Activated CD4-positive, CD25-positive, alpha-beta regulatory T cell treated with anti-CD3 and anti-CD28 coated beads, Interleukin-2, amount 50 U/mL, for 72 hours (primary cell): Measurements from ENCODE around the gene B4GALNT1.
"Not testable (repeated sequence)": the region's sequence is repeated elsewhere in the genome, so short reads cannot be mapped to it uniquely, and the experiment has no call there.

Source experiments
- DNase-seq: peaks from one replicate; pipeline ENCODE4 v3.0.0; 2021

Gene B4GALNT1

DNA sequence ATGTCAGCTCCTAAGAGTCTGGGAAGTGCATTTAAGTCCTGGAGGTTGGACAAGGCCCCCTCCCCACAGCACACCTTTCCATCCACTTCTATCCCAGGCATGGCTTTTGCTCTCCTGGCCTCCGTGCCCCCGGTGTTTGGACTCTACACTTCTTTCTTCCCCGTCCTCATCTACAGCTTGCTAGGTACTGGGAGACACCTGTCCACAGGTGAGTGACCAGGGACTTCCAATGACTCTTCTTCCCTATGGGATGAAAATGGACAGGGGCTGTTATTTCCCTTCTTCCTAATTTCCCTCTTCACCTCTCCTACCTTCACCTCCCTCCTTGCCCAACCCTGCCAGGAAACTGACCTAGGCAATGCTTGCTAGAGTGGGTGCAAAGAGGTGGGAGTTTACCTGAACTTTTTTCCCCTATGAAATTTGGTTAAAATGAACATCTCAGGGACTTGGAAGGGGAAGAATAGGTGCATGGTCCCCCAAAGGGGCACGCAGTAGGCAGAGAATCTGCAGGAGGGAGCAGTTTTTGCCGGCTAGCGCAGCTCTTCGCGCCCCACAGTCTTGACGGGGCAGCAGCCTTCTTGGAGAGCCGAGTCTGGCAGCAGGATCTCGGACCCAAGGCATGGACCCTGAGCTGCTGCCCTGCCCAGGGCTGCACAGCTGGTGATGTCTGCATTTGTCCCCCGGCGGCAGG, 12.6 kb downstream of the B4GALNT1 start:
- DNase-seq: no peak

GRCh38 chr12:57619434-57620244, 13.4 kb downstream of the B4GALNT1 start:
- no peak for DNase-seq

DNA sequence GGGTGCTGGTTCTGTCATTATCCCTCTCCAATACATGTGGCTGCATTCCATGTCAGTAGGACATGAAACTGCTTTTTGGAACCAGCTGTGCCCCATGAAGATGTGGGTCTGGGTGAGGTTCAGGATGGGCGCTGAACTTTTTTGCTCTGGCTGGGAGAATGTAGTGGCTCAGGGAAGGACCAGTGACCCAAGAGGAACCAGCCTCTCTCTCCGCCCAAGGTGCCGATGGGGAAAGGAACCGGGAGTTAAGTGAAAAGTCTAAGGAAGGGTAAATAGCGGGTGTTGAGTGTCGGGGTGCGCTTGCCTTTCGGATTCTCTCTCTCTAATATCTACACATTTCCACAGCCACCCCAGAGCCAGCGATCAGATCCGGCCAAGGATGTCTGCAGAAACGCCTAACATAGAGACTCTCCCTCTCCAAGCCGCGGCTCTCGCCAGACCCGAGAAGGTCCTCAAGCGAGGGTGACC, 14.0 kb downstream of the B4GALNT1 start:
- no peak for DNase-seq

GRCh38 chr12:57618431-57618830, 14.6 kb downstream of the B4GALNT1 start:
- not testable (repeated sequence) for DNase-seq

- DNase-seq: no peak
Measured at GRCh38 chr12:57617942-57618341, 15.1 kb downstream of the B4GALNT1 start.

- DNase-seq: no peak
Measured at GRCh38 chr12:57616383-57617101, 16.5 kb downstream of the B4GALNT1 start.

- no peak for DNase-seq
Measured at GRCh38 chr12:57615637-57616036, 17.4 kb downstream of the B4GALNT1 start.

- DNase-seq: no peak
Measured at GRCh38 chr12:57614948-57615500, 18.0 kb downstream of the B4GALNT1 start.

GRCh38 chr12:57614178-57614947, 18.6 kb downstream of the B4GALNT1 start:
- peak; percentile 36 for DNase-seq

DNA sequence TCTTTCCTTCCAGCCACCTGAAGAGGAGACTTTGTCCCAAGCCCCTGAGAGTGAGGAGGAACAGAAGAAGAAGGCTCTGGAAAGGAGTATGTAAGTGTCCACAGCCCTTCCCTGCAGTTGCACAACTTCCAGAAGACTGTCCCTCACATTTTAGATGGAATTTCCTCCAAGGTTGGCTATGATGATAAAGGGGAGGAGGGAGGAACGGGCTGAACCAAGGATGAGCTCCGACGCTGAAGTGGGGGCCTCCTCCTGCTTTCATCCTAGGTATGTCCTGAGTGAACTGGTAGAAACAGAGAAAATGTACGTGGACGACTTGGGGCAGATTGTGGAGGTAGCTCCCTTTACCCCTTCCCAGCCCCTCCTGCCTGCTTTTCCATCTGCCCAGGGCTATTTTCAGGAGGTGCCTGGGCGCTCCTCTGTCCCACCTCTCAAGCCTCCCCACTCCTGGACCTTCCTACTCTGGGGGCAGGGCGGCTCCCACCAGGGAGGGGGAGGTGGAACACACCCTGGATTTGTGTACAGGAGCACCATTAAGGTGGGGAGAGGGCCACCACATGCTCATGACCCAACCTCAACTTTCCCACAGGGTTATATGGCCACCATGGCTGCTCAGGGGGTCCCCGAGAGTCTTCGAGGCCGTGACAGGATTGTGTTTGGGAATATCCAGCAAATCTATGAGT, 19.4 kb downstream of the B4GALNT1 start:
- no peak for DNase-seq

DNA sequence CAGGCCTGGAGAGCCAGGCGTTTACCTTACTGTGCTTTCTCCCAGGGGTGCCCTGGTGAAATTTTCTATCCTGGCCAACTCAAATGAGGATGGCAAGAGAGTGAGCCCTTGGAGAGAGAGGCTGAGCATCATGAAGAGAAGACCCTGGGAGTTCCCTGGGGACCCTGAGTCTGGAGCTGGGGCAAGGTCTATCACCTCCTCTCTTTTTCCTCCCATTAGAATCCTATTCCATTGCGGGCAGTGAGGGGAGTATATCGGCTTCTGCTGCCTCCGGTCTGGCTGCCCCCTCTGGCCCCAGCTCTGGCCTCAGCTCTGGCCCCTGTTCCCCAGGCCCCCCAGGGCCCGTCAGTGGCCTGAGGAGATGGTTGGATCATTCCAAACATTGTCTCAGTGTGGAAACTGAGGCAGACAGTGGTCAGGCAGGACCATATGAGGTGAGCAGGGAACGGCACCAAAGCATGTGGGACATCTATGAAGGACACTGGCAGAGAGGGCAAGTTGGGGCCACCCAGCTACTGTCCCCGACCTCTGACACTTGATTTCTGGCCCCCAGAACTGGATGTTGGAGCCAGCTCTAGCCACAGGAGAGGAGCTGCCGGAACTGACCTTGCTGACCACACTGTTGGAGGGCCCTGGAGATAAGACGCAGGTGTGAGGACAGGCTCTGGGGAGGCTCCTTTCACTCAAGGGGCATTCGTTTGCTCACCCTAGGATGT, 20.1 kb downstream of the B4GALNT1 start:
- DNase-seq: no peak

DNA sequence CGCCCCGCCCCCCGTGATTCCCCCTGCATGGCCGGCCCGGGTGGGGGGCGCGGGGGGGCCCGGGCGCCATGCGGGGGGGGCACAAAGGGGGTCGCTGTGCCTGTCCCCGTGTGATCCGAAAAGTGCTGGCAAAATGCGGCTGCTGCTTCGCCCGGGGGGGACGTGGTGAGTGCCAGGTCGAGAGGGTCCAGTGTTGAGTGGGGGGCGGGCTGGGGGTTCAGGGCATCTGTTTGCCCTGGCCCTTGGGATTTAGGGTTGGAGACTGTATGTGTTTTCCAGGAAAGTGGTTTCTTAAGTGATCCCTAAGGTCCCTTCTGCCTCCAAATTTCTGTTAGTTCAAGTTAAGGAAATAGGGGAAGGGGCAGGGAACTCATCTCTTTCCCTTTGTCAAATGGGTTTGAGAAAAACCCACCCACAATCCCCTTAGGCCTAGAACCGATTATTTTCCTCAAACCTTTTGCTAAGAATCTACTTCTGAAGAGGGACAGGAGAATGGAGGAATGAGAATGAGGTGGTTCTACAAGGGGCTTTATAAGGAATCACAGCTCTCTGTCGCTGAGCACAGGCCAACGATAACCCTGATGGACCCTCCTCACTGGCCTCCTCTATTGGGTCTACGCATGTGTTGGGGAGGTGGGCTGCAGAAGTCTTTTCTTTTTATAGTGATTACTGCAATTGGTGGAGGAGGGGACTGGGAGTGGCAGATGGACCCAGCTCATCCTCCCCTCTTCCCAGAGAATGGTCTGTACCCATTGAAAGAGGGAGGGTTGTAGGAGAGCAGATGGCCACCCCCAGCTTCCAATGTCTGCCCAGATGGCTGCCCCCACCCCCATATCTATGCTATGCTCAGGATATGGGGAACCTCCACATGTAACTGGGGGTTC, 20.9 kb downstream of the B4GALNT1 start:
- no peak for DNase-seq

GRCh38 chr12:57611108-57611826, 21.7 kb downstream of the B4GALNT1 start, which contains the start of gene ARHGEF25:
Gene ARHGEF25, plus strand, starts transcription at chr12:57611435. Its CDS starts 460 bp downstream, at chr12:57611895.
- peak; percentile 56 for DNase-seq

DNA sequence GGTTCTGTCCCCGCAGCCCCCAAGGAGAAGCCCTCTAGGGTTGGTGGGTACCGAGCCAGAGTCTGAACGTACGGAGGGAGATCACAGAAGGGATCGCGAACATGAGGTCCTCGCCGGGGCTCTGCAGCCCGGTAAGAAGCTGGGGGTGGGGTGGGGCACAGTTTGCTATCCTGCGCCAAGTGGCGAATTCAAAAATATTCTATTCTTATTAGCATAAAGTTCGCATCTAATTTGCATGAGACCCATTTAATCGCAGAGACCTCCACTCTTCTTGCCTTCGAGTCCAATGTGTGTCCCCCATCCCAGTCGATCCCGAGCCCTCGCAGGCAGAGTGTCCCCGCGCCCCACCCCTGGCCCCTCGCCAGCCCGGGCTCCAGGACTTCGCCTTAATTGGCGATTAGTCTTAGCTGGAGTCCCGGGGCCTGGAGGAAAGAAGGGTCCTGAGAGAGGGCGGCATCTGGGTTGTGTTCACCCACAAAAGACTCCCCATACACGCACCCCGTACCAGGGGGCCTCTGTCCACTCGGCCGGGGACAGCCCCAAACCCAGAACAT, 22.4 kb downstream of the B4GALNT1 start:
- no peak for DNase-seq

DNA sequence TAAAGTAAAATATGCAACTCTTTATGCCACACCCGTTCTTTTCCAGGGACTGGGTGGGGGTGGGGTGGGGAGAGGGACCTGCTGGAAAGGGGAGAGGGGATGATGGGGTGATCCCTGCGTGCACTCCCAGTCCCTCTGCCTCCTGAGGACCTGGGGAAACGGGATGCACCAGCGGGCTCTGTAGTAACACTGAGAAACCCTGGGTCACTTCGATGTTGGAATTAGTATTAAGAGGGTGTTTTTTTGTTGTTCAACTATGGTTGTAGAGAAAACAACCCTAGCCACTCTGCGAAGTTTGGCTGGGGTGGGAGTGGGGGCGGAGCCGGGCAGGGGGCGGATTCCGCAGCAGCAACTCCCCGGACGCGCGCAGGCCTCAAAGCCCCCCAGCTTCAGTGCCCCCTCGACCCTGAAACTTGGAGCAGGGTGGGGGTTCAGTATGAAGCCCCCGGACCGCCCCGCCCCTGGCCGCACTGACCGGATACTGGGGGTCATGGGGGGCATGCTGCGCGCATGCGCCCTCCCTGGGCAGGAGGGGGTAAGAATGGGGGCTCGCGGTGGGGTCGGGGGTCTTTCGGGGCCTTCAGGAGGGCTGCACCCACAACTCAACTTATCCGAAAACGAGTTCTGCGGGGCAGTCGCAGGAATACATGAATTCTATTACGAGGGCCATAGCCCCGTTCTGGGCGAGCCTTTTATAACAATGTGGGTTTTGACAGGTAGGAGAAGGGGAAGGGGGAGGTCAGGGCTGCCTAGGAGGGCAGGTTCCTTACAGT, 23.0 kb downstream of the B4GALNT1 start:
- peak; percentile 20 for DNase-seq

GRCh38 chr12:57609101-57609780, 23.8 kb downstream of the B4GALNT1 start:
- no peak for DNase-seq

DNA sequence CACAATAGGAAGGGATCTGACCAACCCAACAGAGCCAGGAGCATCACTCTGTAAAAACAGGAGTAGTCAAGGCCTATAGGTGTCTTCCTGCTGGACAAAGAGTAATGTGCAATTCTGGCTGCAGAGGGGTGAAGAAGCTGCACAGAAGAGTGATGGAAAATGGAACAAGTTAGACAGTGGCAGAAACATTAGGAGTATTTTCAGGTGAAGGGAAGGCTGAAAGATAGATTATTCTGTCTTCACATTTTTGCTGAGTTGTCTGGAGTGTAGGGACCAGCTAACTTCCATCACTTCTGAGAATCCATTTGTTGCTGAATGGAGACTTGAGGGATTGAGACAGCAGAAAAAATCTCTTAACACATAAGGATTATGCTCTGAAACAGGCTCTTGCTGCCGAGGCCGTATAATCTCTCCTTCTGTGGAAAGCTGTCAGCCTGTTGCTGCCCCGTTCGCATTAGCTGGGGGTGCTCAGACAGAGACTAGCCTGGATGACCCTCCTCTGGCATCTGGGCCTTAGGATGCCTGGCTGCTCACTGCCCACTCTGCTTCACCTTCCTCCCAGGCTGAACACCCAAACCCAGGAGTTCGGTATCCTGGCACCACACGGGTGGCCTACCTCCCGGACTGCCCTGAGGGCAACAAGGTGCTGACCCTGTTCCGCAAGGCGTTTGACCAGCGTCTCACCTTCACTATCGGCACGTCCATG, 24.9 kb downstream of the B4GALNT1 start:
- no peak for DNase-seq
